Measurements from ENCODE around the gene SUPT6H. TPM values are rescaled to one million over a fixed set of nuclear protein-coding genes. Genes with fewer than 3 reads are reported as not detected.
A peak's percentile ranks its signal among the peaks of the same experiment; 100 is the strongest.

Gene SUPT6H
- total and polyA plus RNA-seq, 5 experiments from 2014 or later = 7.4 to 105 (median 22.0) TPM

DNA sequence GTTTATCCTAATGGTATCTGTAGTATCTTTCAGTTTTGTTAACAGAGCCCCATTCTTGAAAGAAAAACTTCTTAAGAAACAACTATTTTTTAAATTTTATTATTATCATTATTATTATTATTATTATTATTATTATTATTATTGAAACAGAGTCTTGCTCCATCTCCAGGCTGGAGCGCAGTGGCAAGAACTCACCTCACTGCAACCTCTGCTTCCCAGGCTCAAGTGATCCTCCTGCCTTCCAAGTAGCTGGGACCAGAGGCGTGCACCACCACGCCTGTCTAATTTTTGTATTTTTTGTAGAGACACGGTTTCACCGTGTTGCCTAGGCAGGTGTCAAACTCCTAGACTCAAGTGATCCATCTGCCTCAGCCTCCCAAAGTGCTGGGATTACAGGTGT, 23.4 kb downstream of the SUPT6H start:
- H3K27me3 Mint-ChIP-seq = no peaks in the 10 kb centered on the region
- ATAC-seq (no peak), DNase-seq (no peak)
- H3K27ac Mint-ChIP-seq = no peak overlapping the region
- H3K4me3 Mint-ChIP-seq = no peak overlapping the region
- H3K9me3 Mint-ChIP-seq = no peaks in the 10 kb centered on the region
- peaks cover 21 to 98% (median 51%) of the 10 kb centered on the region in 3 donors for H3K36me3 Mint-ChIP-seq
- no peaks in the 10 kb centered on the region for H3K4me1 Mint-ChIP-seq
- POLR2A ChIA-PET = no interaction called here

DNA sequence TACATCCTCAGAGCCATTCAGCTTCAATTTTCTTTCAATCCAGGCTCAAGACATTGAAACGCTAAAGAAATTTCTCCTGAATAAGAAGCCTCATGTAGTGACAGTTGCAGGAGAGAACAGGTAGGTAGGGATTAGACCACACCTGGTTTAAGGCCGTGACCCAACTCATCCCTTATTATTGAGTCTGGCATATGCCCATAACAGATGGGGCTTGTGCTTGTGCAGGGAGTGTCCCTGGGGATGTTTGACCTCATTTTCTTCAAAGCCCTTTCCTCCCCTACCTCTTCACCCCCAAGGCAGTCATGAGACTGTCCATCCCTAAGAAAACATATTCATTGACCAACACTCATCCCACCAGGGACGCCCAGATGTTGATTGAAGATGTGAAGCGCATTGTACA, 24.3 kb downstream of the SUPT6H start:
- POLR2A ChIA-PET = no interaction called here
- DNase-seq (no peak), ATAC-seq (no peak)
- Mint-ChIP-seq H3K27me3 (no peaks in the 10 kb centered on the region), H3K27ac (peak overlapping the region in 1 of 10 donors; percentile 46), H3K4me1 (no peaks in the 10 kb centered on the region), H3K36me3 (peaks cover 21 to 98% (median 51%) of the 10 kb centered on the region in 3 donors), H3K4me3 (no peak overlapping the region), H3K9me3 (no peaks in the 10 kb centered on the region)

DNA sequence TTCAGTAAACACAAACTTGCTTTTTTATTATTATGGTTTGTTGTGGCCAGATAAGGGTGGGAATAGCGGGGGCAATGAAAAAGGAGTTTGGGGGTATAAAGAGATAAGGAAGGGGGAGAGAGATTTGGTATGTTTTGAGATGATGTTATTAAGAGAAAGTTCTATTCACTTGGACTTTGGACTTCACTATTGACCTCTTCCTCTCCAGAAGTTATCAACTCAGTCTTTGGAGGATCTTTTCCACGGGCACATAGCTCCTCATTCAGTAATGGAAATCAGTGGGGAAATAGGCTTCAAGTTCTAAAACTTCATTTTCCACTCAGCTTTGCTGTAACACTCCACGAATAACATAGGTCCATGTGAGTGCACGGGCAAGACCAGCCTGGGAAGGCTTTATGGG, 26.5 kb downstream of the SUPT6H start:
- Mint-ChIP-seq H3K27me3 (no peaks in the 10 kb centered on the region), H3K27ac (peak overlapping the region in 1 of 10 donors; percentile 25), H3K36me3 (peaks cover 21 to 98% (median 48%) of the 10 kb centered on the region in 3 donors), H3K4me3 (no peak overlapping the region), H3K9me3 (no peaks in the 10 kb centered on the region), H3K4me1 (no peaks in the 10 kb centered on the region)
- POLR2A ChIA-PET = no interaction called here
- ATAC-seq = no peak
- DNase-seq = no peak

DNA sequence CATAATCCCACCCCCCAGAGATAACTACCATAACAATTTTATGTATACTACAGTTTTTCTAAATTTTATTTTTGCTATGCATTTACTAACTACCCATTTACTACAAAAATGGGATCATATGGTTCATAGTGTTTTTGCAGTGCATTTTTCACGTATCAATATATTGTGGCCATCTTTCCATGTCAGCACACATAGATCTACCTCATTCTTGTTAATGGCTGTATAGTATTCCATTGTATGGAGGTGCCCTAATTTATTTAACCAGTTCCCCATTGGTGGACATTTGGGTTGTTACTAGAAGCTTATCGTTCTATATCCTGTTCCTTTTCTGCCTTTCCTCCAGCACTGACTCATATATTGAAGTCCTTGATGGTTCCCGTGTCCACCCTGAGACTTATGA, 27.0 kb downstream of the SUPT6H start:
- Mint-ChIP-seq H3K4me1 (no peaks in the 10 kb centered on the region), H3K4me3 (no peak overlapping the region), H3K27me3 (no peaks in the 10 kb centered on the region), H3K27ac (peak overlapping the region in 1 of 10 donors; percentile 25), H3K36me3 (peaks cover 21 to 99% (median 50%) of the 10 kb centered on the region in 3 donors), H3K9me3 (no peaks in the 10 kb centered on the region)
- ATAC-seq = no peak
- POLR2A ChIA-PET = no interaction called here
- DNase-seq = no peak

DNA sequence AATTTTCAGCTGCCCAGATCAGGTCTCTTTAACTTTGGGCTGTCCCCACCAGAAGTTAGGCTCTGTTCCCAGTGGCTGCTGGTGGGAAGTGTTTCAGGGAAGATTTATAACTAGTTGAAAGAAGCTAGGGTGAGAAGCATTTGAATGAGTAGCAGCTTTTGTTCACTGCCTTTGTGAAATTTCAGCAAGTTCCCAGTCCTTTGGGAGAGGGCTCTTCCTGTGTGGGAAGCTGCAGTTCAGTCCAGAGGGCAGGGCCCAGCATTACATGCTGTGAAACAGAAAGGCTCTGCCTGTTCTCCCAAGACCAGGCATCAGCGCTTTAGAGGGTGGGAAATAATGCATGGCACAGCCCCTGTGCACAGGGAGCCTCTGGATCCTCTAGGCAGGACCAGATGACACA, 31.9 kb downstream of the SUPT6H start:
- no peaks in the 10 kb centered on the region for H3K4me1 Mint-ChIP-seq
- POLR2A ChIA-PET = no interaction called here
- peaks cover 8 to 100% (median 22%) of the 10 kb centered on the region in 3 donors for H3K36me3 Mint-ChIP-seq
- DNase-seq (peak in 1 of 10 donors; percentile 15), ATAC-seq (no peak)
- H3K9me3 Mint-ChIP-seq = no peaks in the 10 kb centered on the region
- no peaks in the 10 kb centered on the region for H3K27me3 Mint-ChIP-seq
- peak overlapping the region in 2 of 10 donors; percentile 51 to 58 for H3K27ac Mint-ChIP-seq
- no peak overlapping the region for H3K4me3 Mint-ChIP-seq

DNA sequence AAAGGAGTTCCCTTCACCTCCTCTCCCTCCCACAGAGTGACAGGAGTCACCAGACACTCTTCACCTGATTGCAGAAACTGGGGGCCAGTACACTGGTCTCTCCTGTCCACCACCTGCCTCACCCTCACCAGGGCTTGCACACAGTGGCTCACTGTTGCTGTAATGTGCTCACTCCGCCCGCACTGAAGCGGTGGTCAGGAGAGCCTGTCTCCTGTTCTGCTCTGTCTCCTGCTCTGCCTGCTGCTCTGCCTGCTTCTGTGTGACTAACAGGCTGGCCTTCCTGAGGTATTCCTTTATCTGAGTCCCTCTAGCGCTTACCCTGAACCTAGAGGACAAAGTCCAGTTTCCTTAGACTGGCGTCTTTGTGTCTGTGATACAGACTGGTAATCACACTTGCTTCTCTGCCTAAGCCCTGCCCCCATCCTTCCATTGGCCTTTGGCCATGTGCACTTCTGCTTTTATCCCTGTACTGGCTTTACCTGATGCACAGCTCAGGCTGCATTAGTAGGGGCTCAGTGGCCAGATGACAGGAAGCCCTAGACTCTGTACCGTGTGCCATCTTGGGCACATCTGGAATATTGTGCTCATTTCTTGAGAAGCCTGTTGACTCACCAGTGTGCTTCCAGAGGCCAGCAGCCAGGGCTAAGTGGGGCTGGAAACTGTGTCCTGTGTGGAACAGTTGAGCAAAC, 36.4 kb downstream of the SUPT6H start:
- DNase-seq = no peak
- ATAC-seq = no peak
- POLR2A ChIA-PET = no interaction called here
- peak overlapping the region in 3 of 10 donors; percentile 2 to 83 (median 77) for H3K27ac Mint-ChIP-seq
- peaks cover 0 to 94% (median 7%) of the 10 kb centered on the region in 3 donors for H3K36me3 Mint-ChIP-seq
- H3K27me3 Mint-ChIP-seq = no peaks in the 10 kb centered on the region
- H3K4me1 Mint-ChIP-seq = peaks cover 0 to 3% (median 0%) of the 10 kb centered on the region in 4 donors
- no peak overlapping the region for H3K4me3 Mint-ChIP-seq
- H3K9me3 Mint-ChIP-seq = no peaks in the 10 kb centered on the region

DNA sequence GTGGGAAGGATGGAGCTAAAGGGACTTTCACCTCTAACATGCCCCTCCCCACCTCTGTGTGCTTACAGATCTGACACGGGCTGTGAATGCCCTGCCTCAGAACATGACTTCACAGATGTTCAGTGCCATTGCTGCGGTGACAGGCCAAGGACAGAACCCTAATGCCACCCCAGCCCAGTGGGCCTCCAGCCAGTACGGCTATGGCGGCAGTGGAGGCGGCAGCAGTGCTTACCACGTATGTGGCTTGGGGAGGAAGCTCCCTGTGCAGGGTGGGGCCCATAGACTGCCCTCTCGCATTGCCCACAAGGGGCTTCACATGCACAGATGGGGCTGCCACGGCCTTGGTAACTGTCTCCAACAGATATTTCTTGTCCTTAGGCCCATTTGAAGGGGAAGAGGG, 38.3 kb downstream of the SUPT6H start:
- Mint-ChIP-seq H3K4me1 (peaks cover 0 to 3% (median 0%) of the 10 kb centered on the region in 4 donors), H3K9me3 (no peaks in the 10 kb centered on the region), H3K36me3 (peaks cover 0 to 83% (median 0%) of the 10 kb centered on the region in 3 donors), H3K27me3 (no peaks in the 10 kb centered on the region), H3K27ac (no peak overlapping the region), H3K4me3 (no peak overlapping the region)
- ATAC-seq (no peak), DNase-seq (no peak)
- POLR2A ChIA-PET = no interaction called here

DNA sequence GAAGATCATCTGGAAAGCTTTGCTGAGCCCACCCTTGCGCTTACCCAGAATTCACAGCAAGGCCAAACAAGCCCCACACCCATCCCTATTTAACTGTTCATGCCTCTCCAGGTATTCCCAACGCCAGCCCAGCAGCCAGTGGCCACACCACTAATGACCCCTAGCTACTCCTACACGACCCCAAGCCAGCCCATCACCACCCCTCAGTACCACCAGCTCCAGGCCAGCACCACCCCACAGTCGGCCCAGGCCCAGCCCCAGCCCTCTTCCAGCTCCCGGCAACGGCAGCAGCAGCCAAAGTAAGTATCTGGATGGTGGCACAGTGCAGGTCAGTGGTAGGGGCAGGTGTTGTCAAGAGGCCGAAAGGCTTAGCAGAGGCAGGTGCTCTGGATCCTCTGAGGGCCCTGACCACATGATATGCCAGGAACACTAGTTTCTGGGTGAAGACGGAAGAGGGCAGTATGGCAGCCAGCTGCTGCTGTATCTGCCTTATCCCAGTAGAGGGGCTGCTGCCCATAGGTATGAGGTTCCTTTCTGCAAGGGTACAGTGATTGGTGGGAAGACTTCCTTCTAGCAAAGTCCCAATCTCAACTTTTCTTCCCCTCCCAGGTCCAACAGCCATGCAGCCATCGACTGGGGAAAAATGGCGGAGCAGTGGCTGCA, 39.0 kb downstream of the SUPT6H start:
- H3K4me3 Mint-ChIP-seq = no peak overlapping the region

DNA sequence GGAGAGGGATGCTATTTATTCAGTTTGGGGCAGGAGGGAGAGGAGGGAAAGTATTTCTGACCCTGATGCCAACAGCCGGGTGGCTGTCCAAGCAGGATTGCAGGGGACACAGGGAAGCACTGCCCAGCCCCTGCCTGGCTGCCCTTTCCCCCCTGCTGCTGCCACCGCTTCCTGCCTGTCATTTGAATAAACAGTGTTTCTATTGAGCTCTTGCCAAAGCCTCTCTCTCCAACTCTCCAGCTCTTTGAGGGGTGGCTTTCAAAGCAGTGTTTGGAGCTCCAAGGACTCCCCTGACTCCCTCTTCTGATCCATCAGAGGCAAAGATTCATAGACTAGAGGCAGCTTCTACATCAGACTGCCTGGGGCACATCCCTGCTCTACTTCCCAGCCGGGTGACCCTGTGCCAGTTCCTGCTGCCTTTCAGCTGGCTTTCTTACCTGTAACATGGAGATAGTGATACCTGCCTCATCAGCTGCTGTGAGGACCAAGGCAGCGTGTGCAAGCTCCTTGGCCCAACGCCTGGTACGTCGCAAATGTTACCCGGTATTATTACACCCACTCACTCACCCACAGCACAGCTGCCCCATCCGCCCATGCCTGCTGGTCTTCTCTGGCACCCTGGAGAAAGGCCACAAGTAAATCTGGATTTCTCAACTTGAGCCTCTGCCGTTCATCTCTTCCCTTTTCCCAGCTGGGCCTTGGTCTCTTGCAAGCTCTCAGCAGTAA, 40.2 kb downstream of the SUPT6H start:
- ATAC-seq = no peak
- peaks cover 0 to 3% (median under 1%) of the 10 kb centered on the region in 4 donors for H3K4me1 Mint-ChIP-seq
- H3K9me3 Mint-ChIP-seq = no peaks in the 10 kb centered on the region
- peaks cover 0 to 64% (median 0%) of the 10 kb centered on the region in 3 donors for H3K36me3 Mint-ChIP-seq
- POLR2A ChIA-PET = interaction anchor here (1.7 kb wide), 1 partner anchor 9 kb away, joined by 8 read pairs; the partner anchor contains the start of gene PROCA1
- H3K27ac Mint-ChIP-seq = peak overlapping the region in 5 of 10 donors; percentile 37 to 80 (median 45)
- H3K27me3 Mint-ChIP-seq = no peaks in the 10 kb centered on the region
- DNase-seq = no peak
- H3K4me3 Mint-ChIP-seq = no peak overlapping the region

More for the DNA sequence above, 39.0 kb downstream of the SUPT6H start:
- POLR2A ChIA-PET = no interaction called here
- no peak for DNase-seq
- Mint-ChIP-seq H3K9me3 (no peaks in the 10 kb centered on the region), H3K27ac (peak overlapping the region in 3 of 10 donors; percentile 20 to 53 (median 24)), H3K27me3 (no peaks in the 10 kb centered on the region), H3K4me1 (peaks cover 0 to 3% (median 0%) of the 10 kb centered on the region in 4 donors), H3K36me3 (peaks cover 0 to 76% (median 0%) of the 10 kb centered on the region in 3 donors)
- ATAC-seq = no peak

DNA sequence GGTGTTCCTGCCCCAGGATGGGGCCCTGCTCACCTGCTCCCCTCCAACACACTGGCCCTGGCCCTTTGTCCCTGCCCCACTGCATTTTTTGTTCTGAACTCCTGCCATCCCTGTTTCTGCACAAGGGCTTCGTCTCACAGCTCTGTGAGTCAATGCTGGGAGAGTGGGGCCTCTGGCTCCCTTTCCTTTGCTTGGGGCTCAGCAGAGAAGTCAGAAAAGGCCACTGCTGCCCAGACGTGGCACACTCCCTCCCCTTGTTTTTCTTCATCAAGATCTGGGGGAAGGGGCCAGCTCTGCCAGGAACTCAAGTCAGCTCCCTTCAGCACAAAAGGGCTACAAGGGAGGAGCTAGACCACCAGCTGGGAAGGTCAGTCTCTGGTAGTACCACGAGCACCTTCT, 40.7 kb downstream of the SUPT6H start:
- Mint-ChIP-seq H3K27me3 (no peaks in the 10 kb centered on the region), H3K4me3 (no peak overlapping the region), H3K4me1 (peaks cover 0 to 3% (median under 1%) of the 10 kb centered on the region in 4 donors), H3K27ac (peak overlapping the region in 3 of 10 donors; percentile 37 to 45 (median 41)), H3K9me3 (no peaks in the 10 kb centered on the region), H3K36me3 (peaks cover 0 to 58% (median 0%) of the 10 kb centered on the region in 3 donors)
- no peak for DNase-seq
- POLR2A ChIA-PET = interaction anchor here (1.0 to 1.7 kb wide), 2 partner anchors 9 to 56 kb away, joined by 3 to 8 read pairs; partner anchors contain the start of gene PROCA1
- ATAC-seq = no peak

DNA sequence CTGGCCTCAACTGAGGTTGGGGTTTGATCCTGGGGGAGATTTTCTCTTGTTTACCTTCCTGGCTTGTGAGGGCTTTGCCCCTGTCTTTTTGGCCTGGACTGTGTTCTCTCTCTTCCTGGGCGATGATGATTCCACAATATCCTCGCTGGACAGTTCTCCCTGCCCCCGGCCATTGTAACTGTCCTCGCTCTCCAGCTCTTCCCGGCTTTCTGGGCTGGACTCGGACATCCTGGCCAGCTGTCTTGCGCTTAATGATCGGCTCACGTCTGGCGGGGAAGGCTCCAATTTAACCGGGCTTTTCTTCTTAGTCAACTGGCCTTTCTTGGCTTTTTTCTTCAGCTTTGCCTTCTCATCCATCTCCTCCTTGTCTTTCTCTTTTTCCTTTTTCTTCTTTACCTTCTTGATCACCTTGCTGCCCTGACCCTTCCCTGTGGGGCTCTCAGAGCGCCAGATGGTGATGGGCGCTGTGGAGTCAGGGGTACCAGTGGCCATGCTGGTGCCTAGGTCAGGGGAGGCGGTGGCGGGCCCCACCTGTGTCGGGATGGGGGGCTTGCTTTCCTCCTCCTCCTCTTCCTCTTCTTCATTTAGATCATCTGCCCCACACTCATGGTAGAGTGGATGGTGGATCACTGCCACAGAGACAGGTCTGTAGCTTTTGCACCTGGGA, 41.7 kb downstream of the SUPT6H start:
- peak overlapping the region in 1 of 10 donors; percentile 12 for H3K4me3 Mint-ChIP-seq
- no peak for ATAC-seq
- peaks cover 0 to 51% (median 0%) of the 10 kb centered on the region in 3 donors for H3K36me3 Mint-ChIP-seq
- H3K27me3 Mint-ChIP-seq = no peaks in the 10 kb centered on the region
- DNase-seq = no peak
- POLR2A ChIA-PET = interaction anchor here (1.0 kb wide), 1 partner anchor 57 kb away, joined by 3 read pairs; no protein-coding TSS in a partner anchor
- H3K27ac Mint-ChIP-seq = peak overlapping the region in 8 of 10 donors; percentile 12 to 83 (median 56)
- H3K9me3 Mint-ChIP-seq = no peaks in the 10 kb centered on the region
- peaks cover 0 to 3% (median 1%) of the 10 kb centered on the region in 4 donors for H3K4me1 Mint-ChIP-seq

DNA sequence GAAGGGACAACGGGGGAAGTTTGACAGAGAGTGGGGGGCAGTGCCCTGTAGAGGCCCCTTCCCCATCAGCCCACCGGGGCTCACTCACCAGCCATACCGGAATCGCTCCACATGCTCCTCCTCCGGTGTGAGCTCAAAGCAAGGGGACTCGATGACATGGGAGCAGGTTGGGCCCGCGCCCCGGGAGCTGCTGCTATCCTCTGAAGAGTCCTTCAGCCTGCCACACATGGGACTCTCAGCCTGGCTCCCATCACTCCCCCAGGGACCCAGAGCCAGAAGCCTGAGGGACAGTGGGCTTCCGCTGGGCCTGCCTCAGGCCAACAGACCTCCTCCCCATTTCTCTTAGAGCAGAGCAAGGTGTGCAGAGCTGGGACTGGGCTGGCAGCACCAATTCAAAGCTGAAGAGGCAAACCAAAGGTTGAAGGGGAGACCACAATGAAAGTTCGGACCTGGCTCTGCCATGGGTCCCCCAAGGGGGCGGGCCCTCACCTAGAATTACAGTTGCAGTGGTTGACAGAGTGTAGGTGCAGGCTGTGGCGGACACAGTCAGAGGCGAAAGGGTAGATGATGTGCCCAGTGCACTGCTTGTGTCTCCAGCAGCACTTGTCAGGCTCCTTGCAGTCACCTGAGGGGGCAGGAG, 42.3 kb downstream of the SUPT6H start:
- Mint-ChIP-seq H3K27ac (peak overlapping the region in 6 of 10 donors; percentile 12 to 83 (median 52)), H3K36me3 (peaks cover 0 to 46% (median 0%) of the 10 kb centered on the region in 3 donors), H3K4me1 (peaks cover 0 to 3% (median 1%) of the 10 kb centered on the region in 4 donors), H3K9me3 (no peaks in the 10 kb centered on the region), H3K27me3 (no peaks in the 10 kb centered on the region), H3K4me3 (no peak overlapping the region)
- ATAC-seq (no peak), DNase-seq (no peak)
- POLR2A ChIA-PET = no interaction called here

Data from naive thymus-derived CD8-positive, alpha-beta T cell (primary cell).